Muscle layer of duodenum (tissue), 2 donors: ENCODE results near the gene PKD1.
"Not testable (repeated sequence)": the region's sequence is repeated elsewhere in the genome, so short reads cannot be mapped to it uniquely, and the experiment has no call there.

Experiments used
- H3K27ac ChIP-seq: one replicate; pipeline ENCODE4 v1.7.0; 2013; ENCODE audit warnings: mild to moderate bottlenecking, low read length
- H3K27me3 ChIP-seq: one replicate; pipeline ENCODE4 v1.7.0; 2013; ENCODE audit warnings: low read depth, mild to moderate bottlenecking, control low read depth, low read length
- H3K36me3 ChIP-seq, 2 donors: one replicate each; pipeline ENCODE4 v1.7.0; 2013; ENCODE audit warnings: low read length in 2 of 2, control low read depth in 1 of 2, mild to moderate bottlenecking in 1 of 2; ENCODE audit not compliant: insufficient read depth in 2 of 2, control insufficient read depth in 1 of 2
- H3K4me1 ChIP-seq, 2 donors: one replicate each; pipeline ENCODE4 v1.7.0; 2013; ENCODE audit warnings: low read length in 2 of 2, mild to moderate bottlenecking in 2 of 2, control low read depth in 1 of 2, moderate library complexity in 1 of 2; ENCODE audit not compliant: insufficient read depth in 2 of 2, control insufficient read depth in 1 of 2
- H3K4me3 ChIP-seq, 2 donors: one replicate each; pipeline ENCODE4 v1.7.0; 2013; ENCODE audit warnings: low read length in 2 of 2, low read depth in 1 of 2, mild to moderate bottlenecking in 1 of 2
- H3K9me3 ChIP-seq, 2 donors: one replicate each; pipeline ENCODE4 v1.7.0; 2013; ENCODE audit warnings: low read length in 2 of 2, control low read depth in 1 of 2, mild to moderate bottlenecking in 1 of 2; ENCODE audit not compliant: control insufficient read depth in 1 of 2
- donor health status: healthy.

PKD1 gene

DNA sequence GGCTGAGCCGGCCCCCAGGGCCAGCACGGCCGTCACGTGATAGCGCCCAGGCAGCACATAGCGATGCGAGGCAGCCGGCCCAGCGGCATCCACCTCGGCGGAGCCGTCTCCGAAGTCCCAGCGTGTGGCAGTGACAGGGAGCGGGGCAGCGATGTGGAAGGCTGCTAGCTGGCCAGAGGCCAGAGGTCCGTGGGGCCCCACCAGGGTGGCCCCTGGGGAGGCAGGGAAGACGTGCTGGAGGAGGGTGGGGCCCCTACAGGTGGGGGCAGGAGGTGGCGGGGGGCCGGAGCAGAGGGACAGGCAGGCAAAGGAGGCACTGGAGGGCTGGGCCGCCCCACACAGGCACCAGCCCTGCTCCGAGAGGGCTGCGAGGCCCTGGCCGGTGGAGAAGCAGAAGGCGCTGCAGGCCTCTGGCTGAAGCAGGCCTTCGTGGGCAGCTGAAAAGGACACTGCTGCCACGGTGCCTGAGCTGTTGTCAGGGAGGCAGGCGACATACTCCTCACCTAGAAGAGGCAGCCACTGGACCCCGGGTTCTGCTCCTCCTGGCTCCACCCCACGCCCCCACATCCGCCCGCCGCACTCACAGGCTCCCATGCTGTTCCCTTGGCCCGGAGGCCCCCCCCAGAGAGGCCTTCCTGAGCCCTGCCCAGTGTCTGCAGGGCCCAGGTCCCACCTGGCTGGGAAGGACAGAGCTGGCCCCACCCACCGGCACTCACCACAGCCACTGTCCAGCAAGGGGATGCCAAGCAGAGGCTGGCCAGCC lies 17.6 kb downstream of the PKD1 start:
- not testable (repeated sequence) for H3K4me3 ChIP-seq

DNA sequence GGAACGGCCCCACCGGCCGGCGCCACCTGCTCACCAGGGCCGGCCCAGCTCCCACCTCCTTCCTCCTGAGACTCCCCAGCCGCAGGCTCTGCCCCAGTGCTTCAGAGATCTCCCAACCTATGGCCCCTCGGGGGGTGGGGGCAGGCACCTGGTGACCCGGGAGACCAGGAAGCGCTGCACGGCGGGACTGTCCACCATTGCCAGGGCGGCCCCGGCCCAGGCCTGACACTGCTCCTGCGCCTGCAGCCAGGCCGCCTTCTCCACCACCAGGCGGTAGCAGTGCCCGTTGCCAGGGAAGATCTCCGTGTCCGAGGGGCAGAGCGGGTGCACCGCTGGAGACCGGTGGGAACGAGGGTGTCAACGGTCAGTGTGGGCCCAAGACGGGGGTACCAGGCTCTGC lies 18.4 kb downstream of the PKD1 start:
- Histone ChIP-seq H3K4me1 (peaks cover 0 to 13% of the 10 kb centered on the region in 2 donors), H3K36me3 (peaks cover 0 to 15% of the 10 kb centered on the region in 2 donors)
- H3K27ac ChIP-seq, H3K4me3 ChIP-seq, H3K27me3 ChIP-seq, H3K9me3 ChIP-seq: not testable (repeated sequence)

More for the DNA sequence above, 17.6 kb downstream of the PKD1 start:
- H3K27me3 ChIP-seq, H3K27ac ChIP-seq, H3K9me3 ChIP-seq: not testable (repeated sequence)
- H3K36me3 ChIP-seq = peaks cover 0 to 13% of the 10 kb centered on the region in 2 donors
- H3K4me1 ChIP-seq = peaks cover 0 to 21% of the 10 kb centered on the region in 2 donors

DNA sequence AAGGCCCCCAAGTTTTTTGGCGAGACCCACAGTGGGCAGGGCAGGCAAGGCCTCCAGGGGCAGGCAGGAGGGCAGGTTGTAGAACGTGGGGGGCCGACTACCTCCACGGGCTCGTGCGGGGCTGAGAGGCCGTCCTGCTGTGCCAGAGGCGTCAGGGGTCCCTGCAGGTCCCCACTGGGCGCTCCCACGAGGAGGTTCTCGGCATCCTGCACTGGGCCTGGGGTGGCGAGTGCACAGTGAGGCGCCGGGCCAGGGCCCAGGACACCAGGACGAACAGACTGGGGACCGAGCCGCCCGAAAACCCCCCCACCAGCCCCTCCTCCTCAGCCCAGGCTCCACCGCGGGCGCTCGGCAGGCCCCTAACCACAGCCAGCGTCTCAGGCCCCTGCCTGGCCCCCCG lies 19.3 kb downstream of the PKD1 start:
- not testable (repeated sequence) for H3K27me3 ChIP-seq, H3K4me1 ChIP-seq, H3K27ac ChIP-seq, H3K9me3 ChIP-seq, H3K4me3 ChIP-seq
- H3K36me3 ChIP-seq = peaks cover 0 to 23% of the 10 kb centered on the region in 2 donors

- H3K4me3 ChIP-seq = no peak overlapping the region
- H3K36me3 ChIP-seq = peaks cover 0 to 31% of the 10 kb centered on the region in 2 donors
- no peaks in the 10 kb centered on the region for H3K9me3 ChIP-seq
- no peaks in the 10 kb centered on the region for H3K27me3 ChIP-seq
- H3K27ac ChIP-seq = no peak overlapping the region
- H3K4me1 ChIP-seq = peaks cover 0 to 6% of the 10 kb centered on the region in 2 donors
These were observed 20.1 kb downstream of the PKD1 start for GRCh38 chr16:2115591-2115973.

GRCh38 chr16:2114885-2115590 lies 20.7 kb downstream of the PKD1 start:
- H3K9me3 ChIP-seq, H3K27ac ChIP-seq, H3K27me3 ChIP-seq, H3K4me1 ChIP-seq, H3K4me3 ChIP-seq: not testable (repeated sequence)
- peaks cover 0 to 35% of the 10 kb centered on the region in 2 donors for H3K36me3 ChIP-seq

DNA sequence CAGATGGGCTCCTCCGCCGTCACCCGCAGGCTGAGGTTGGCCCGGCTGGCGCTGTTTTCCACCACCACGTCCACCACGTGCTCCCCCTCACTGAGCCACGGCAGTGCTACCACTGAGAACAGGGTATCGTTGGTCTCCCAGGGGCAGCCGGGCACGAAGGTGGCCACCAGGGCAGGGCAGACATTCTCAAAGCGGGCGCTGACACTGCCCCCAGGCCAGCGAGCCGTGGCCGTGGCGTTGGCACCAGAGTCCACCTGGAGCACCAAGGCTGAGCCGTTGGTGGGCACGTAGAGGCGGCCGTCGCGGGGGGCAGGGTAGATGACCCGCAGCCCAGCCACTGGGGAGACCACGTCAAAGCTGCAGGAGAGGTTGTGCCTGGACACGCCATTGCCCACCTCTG lies 21.5 kb downstream of the PKD1 start:
- H3K9me3 ChIP-seq, H3K4me1 ChIP-seq, H3K4me3 ChIP-seq, H3K27ac ChIP-seq, H3K27me3 ChIP-seq: not testable (repeated sequence)
- H3K36me3 ChIP-seq = peaks cover 0 to 38% of the 10 kb centered on the region in 2 donors

DNA sequence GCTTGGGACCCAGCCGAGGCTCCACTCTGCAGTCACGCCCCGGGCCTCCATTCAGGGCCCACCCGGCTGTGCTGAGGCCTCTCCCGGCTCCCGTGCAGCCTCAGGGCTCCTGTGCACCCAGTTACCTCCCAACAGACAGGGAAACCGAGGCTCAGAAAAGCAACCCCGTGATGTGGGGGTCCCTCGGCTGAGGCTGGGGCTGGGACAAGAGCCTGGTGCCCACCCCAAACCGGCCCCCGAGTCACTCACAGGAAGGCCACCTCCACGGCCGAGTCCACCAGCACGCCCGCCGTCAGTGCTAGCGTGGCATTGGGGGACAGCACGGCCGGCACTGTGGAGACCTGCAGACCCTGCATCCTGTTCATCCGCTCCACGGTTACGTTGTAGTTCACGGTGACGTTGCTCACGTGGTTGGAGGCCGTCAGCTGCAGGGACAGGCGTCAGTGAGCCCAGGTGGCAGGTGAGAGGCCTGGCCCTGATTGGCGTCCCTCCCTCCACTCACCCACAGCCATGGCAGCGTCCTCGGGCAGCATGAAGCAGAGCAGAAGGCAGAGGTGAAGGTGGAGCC lies 23.1 kb downstream of the PKD1 start:
- not testable (repeated sequence) for H3K27me3 ChIP-seq, H3K9me3 ChIP-seq, H3K27ac ChIP-seq, H3K4me3 ChIP-seq, H3K4me1 ChIP-seq
- H3K36me3 ChIP-seq = peaks cover 0 to 50% of the 10 kb centered on the region in 2 donors

DNA sequence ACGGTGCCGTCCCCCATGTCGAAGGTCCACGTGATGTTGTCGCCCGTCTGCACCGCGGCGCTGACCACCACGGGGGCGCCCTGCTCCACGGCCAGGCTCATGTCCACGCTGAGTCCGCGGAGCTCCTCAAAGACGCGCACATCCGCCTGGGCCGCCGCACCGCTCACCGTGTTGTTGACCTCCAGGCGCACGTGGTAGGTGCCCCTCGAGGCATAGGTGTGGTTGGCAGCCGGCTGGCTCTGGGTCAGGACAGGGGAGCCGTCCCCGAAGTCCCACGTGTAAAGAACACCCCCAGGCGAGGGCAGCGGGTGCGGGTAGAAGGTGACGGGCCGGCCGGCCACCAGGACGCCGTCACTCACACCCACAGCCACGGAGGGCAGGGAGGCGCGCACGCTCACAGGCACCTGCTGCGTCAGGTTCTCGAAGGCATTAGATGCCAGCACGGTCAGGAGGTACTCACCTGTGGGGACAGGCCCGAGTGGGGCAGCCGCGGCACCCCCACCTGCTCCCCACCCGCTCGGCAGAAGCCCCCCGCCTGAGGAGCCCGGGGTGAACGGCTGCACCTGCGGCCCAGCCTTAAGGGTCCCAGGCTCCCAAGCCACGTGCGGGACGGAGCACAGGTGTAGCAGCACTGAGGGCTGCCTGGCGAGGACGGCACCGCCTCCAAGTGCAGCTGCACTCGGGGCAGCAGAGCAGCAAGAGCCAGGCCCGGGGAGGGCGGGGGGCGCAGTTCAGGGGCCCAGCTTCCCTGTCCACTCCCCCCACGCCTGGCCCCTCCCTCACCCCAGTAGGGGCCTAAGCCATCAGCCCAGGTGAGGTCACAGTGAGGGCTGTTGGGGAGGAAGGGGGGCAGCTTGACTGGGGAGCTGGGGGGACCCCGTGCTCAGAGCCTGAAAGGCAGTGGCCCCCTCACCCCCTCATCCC lies 24.0 kb downstream of the PKD1 start:
- peaks cover 0 to 58% of the 10 kb centered on the region in 2 donors for H3K36me3 ChIP-seq
- H3K27ac ChIP-seq, H3K27me3 ChIP-seq, H3K9me3 ChIP-seq, H3K4me1 ChIP-seq, H3K4me3 ChIP-seq: not testable (repeated sequence)

DNA sequence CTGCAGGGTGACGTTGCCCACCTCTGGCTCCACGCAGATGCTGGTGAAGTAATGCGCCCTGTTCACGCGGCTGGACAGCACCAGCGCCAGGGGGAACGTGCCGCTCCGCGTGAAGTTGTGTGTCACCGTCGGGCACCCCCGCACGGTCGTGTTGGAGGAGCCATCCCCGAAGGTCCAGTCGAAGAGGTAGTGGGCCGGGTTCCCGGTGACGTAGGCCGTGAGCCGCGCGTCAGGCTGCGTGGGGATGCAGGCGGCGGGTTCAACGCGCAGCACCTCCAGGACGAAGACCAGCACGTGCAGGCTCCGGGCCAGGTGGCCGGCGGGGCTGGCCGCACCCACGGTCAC lies 24.7 kb downstream of the PKD1 start:
- H3K4me3 ChIP-seq, H3K4me1 ChIP-seq, H3K27me3 ChIP-seq, H3K9me3 ChIP-seq, H3K27ac ChIP-seq: not testable (repeated sequence)
- H3K36me3 ChIP-seq = peaks cover 0 to 63% of the 10 kb centered on the region in 2 donors

DNA sequence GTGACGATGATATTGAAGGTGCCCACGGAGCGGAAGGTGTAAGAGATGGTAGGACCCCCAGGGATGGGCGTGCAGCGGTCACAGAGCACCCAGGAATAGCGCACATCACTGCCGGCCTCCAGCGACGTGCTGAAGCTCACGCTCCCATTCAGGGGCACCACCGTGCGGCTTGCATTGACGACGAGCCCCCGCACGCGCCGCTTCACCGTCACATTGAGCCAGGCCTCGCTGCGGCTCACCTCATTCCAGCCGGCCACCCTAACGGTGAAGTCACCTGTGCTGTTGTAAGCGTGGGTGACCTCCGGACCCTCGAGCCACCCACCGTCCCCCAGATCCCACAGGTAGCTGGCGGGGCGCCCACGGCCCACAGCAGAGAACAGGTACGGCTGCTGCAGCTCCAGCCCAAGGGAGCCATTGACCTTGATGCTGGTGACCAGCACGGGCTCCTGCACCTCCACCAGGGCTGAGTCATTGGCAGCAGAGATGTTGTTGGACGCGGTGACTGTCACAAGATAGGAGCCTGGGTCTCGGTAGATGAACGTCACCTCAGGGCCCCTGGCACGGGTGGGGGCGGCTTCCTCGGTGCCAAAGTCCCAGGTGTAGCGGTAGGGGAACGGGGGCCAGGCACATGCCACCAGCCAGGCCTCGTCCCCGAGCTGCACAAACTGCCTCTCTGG lies 25.2 kb downstream of the PKD1 start:
- not testable (repeated sequence) for H3K27ac ChIP-seq, H3K4me1 ChIP-seq
- peaks cover 0 to 67% of the 10 kb centered on the region in 2 donors for H3K36me3 ChIP-seq

More for the DNA sequence above, 25.2 kb downstream of the PKD1 start:
- not testable (repeated sequence) for H3K27me3 ChIP-seq, H3K4me3 ChIP-seq, H3K9me3 ChIP-seq
